ENCODE measurements around the gene PHYHD1. TPM values are rescaled to one million over a fixed set of nuclear protein-coding genes. Genes with fewer than 3 reads are reported as not detected.

PHYHD1 gene
- total RNA-seq, 4 donors from 2014 or later, result 3.7 to 34.0 (median 23.0) TPM

- 80 to 83% methylated on average over 2 of the region's 2 CpGs for WGBS, 2 donors
- no peaks in the 10 kb centered on the region for H3K27me3 ChIP-seq
- H3K9me3 ChIP-seq, result no peaks in the 10 kb centered on the region
- peaks cover 48 to 79% (median 67%) of the 10 kb centered on the region in 3 donors for H3K4me1 ChIP-seq
- intact Hi-C loops (cut with DNase I), result no loop called here
- H3K4me3 ChIP-seq, result peak overlapping the region in 3 of 4 donors; percentile 84 to 99 (median 85)
- TF ChIP-seq POLR2A (IDR thresholded peaks at IDR 0.05), result no peak
- no peak for DNase-seq
- peak overlapping the region; percentile 97 to 100 (median 99) for H3K27ac ChIP-seq
- H3K36me3 ChIP-seq, result peaks cover 8 to 49% (median 8%) of the 10 kb centered on the region in 3 donors
Observed at GRCh38 chr9:128884164-128884563, 36.6 kb upstream of the PHYHD1 start.

- intact Hi-C loops (cut with DNase I), result no loop called here
- Histone ChIP-seq H3K4me3 (peak overlapping the region in 3 of 4 donors; percentile 20 to 99 (median 84)), H3K4me1 (peaks cover 51 to 87% (median 78%) of the 10 kb centered on the region in 3 donors), H3K27ac (peak overlapping the region; percentile 97 to 100 (median 99)), H3K36me3 (peaks cover 8 to 53% (median 13%) of the 10 kb centered on the region in 3 donors), H3K27me3 (no peaks in the 10 kb centered on the region), H3K9me3 (no peaks in the 10 kb centered on the region)
- 35 to 72% methylated on average over 4 to 7 of the region's 8 CpGs for WGBS, 2 donors
- TF ChIP-seq POLR2A (IDR thresholded peaks at IDR 0.05) (no peak), CTCF (IDR thresholded peaks at IDR 0.05) (no peak)
- no peak for DNase-seq
Observed at GRCh38 chr9:128885376-128885775, 35.4 kb upstream of the PHYHD1 start.

GRCh38 chr9:128885798-128886197 is 35.0 kb upstream of the PHYHD1 start:
- WGBS, 2 donors, result 45 to 68% methylated on average over 10 of the region's 15 CpGs
- TF ChIP-seq POLR2A (IDR thresholded peaks at IDR 0.05) (no peak), CTCF (IDR thresholded peaks at IDR 0.05) (no peak)
- intact Hi-C loops (cut with DNase I), result no loop called here
- H3K4me1 ChIP-seq, result peaks cover 54 to 87% (median 78%) of the 10 kb centered on the region in 3 donors
- DNase-seq, result no peak
- no peaks in the 10 kb centered on the region for H3K27me3 ChIP-seq
- H3K4me3 ChIP-seq, result peak overlapping the region in 2 of 4 donors; percentile 84 to 99
- H3K27ac ChIP-seq, result peak overlapping the region; percentile 97 to 100 (median 99)
- H3K9me3 ChIP-seq, result no peaks in the 10 kb centered on the region
- peaks cover 8 to 53% (median 13%) of the 10 kb centered on the region in 3 donors for H3K36me3 ChIP-seq

- Histone ChIP-seq H3K9me3 (no peaks in the 10 kb centered on the region), H3K36me3 (peaks cover 8 to 56% (median 13%) of the 10 kb centered on the region in 3 donors), H3K27ac (peak overlapping the region; percentile 97 to 100 (median 99)), H3K4me3 (peak overlapping the region in 2 of 4 donors; percentile 84 to 99), H3K27me3 (no peaks in the 10 kb centered on the region), H3K4me1 (peaks cover 54 to 87% (median 81%) of the 10 kb centered on the region in 3 donors)
- 54 to 61% methylated on average over 12 to 13 of the region's 13 CpGs for WGBS, 2 donors
- DNase-seq, result no peak
- TF ChIP-seq CTCF (IDR thresholded peaks at IDR 0.05) (no peak), POLR2A (IDR thresholded peaks at IDR 0.05) (no peak)
- intact Hi-C loops (cut with DNase I), result no loop called here
Observed at GRCh38 chr9:128886211-128886891, 34.4 kb upstream of the PHYHD1 start.

- TF ChIP-seq POLR2A (IDR thresholded peaks at IDR 0.05) (no peak), CTCF (IDR thresholded peaks at IDR 0.05) (no peak)
- Histone ChIP-seq H3K4me1 (peaks cover 61 to 91% (median 88%) of the 10 kb centered on the region in 3 donors), H3K36me3 (peaks cover 8 to 63% (median 13%) of the 10 kb centered on the region in 3 donors), H3K27ac (peak overlapping the region in 3 of 4 donors; percentile 99 to 100 (median 99)), H3K9me3 (no peaks in the 10 kb centered on the region), H3K4me3 (no peak overlapping the region), H3K27me3 (no peaks in the 10 kb centered on the region)
- DNase-seq, result no peak
- intact Hi-C loops (cut with DNase I), result no loop called here
- 80 to 86% methylated on average over 3 of the region's 3 CpGs for WGBS, 2 donors
Observed at GRCh38 chr9:128887049-128887448, 33.7 kb upstream of the PHYHD1 start.
